Spinal cord (tissue), 10 donors: ENCODE measurements around the gene RTP5. TPM values are rescaled to one million over a fixed set of nuclear protein-coding genes. Genes with fewer than 3 reads are reported as not detected.

Source experiments
- DNase-seq, 6 donors: peaks; one replicate each; pipeline versions ENCODE4 v3.0.0 to v3.0.0-alpha.2; 2013 to 2015; ENCODE audit warnings: low spot score in 6 of 6, low read depth in 4 of 6
- H3K27ac ChIP-seq: one replicate; pipeline ENCODE4 v1.5.1; 2013; ENCODE audit warnings: low read depth, low read length, control low read depth
- H3K27me3 ChIP-seq: one replicate; pipeline ENCODE4 v1.6.1; 2013; ENCODE audit warnings: low read length; ENCODE audit not compliant: control insufficient read depth, insufficient read depth
- H3K36me3 ChIP-seq: one replicate; pipeline ENCODE4 v1.6.1; 2013; ENCODE audit warnings: low read length; ENCODE audit not compliant: control insufficient read depth, insufficient read depth
- H3K4me1 ChIP-seq: one replicate; pipeline ENCODE4 v1.6.1; 2013; ENCODE audit warnings: low read length; ENCODE audit not compliant: control insufficient read depth, insufficient read depth
- H3K4me3 ChIP-seq: one replicate; pipeline ENCODE4 v1.5.1; 2013; ENCODE audit warnings: low read depth, low read length, control low read depth
- H3K9me3 ChIP-seq: one replicate; pipeline ENCODE4 v1.6.1; 2013; ENCODE audit warnings: low read length; ENCODE audit not compliant: control insufficient read depth, insufficient read depth
- WGBS: methylation state at CpG from one replicate; pipeline ENCODE4 v1.1.5; 2013; ENCODE audit warnings: missing lambda C conversion rate; ENCODE audit not compliant: insufficient coverage; 5-methylcytosine and 5-hydroxymethylcytosine counted together
- polyA plus RNA-seq, 2 donors: library from polyadenylated mRNA; unstranded; fragments of 120-200 nt; gene quantifications; one replicate each; pipeline ENCODE4 v1.2.1, GENCODE V29; 2013; ENCODE audit not compliant: insufficient read length in 2 of 2
- total RNA-seq, 2 donors: library from RNA; depleted of rRNA in 1 of 2; stranded (reverse); fragments of 120-200 nt in 1 of 2; fragments of >200 nt in 1 of 2; gene quantifications; one replicate each; pipeline versions ENCODE4 v1.2.3 to v1.2.4, GENCODE V29; 2013 to 2014
- donor health status: healthy.

Gene RTP5
- total and polyA plus RNA-seq, 4 donors = 1.9 to 30.2 (median 16.6) TPM

DNA sequence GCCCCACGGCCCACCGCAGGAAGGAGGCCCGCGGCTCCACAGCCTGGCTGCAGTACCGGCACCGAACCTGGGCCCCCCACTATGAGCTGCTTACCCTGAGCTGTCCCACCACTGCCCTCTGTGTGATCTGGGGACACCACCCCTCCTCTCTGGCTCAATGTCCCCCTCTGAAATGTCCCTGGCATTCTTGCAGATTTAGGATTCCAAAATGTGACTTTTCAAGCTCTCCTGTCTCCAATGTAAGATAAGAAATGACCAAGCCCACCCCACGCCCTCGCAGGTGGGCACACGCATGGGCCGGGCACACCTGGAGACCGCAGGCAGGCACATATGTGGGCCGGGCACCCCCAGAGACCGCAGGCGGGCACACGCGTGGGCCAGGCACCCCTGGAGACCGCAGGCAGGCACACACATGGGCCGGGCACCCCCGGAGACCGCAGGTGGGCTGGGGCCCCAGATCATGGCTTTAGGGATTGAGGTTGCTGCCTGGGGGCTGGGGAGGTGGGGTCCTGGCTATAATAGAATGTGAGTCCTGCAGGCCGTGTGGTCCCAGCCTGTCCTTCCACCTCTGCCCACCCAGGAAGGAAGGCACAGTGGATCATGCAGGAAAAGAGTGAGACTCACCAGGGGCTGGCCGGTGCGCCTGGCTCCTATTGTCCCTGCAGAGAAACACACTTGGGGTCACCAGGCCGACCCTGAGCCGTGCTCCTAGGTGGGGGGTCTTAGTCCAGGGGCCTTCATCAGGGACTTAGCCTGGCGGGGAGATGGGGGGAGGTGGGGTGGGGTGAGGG lies 18.0 kb upstream of the RTP5 start:
- 80% methylated on average over 21 of the region's 26 CpGs for WGBS
- peaks cover 22% of the 10 kb centered on the region for H3K4me1 ChIP-seq
- DNase-seq = no peak

DNA sequence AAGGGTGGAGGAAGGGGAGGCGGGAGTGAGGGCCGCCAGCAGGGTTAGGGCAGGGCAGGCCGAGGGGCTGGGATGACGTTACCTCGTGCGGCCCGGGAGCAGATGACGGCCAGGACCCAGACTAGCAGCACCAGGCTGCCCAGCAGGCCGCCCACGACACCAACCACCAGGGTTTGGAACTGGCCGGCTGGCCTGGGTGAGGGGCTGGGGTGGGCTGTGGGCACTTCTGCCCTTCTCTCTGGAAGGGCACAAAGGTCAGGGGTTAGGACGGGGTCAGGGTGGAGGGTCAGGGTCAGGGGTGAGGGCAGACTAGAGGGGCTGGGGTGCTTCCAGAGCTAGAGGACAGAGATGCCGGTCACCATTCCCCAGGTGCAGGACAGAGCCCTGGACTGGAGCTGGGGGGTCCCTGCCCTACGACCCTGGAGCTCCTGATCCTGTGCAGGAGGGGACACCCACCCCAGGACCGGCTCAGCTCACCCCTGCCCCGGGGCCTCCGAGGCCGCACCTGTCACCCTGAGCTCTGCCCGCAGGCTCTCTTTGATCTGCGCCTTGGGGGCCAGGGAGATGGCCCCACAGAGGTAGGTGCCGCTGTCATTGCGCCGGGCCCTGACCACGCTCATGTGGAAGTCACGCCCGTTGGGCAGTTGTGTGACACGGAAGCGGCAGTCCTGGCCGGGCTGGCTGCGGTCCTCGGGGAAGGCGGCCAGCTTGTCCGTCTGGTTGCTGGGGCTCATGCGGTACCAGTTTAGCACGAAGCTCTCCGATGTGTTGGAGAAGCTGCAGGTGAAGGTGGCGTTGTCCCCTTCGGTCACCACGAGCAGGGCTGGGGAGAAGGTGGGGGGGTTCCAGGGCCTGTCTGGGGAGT lies 17.2 kb upstream of the RTP5 start:
- WGBS = 86% methylated on average over 39 of the region's 39 CpGs
- no peaks in the 10 kb centered on the region for H3K9me3 ChIP-seq

More for the DNA sequence above, 18.0 kb upstream of the RTP5 start:
- Histone ChIP-seq H3K27ac (no peak overlapping the region), H3K9me3 (no peaks in the 10 kb centered on the region), H3K36me3 (peaks cover 16% of the 10 kb centered on the region), H3K4me3 (no peak overlapping the region), H3K27me3 (no peaks in the 10 kb centered on the region)

DNA sequence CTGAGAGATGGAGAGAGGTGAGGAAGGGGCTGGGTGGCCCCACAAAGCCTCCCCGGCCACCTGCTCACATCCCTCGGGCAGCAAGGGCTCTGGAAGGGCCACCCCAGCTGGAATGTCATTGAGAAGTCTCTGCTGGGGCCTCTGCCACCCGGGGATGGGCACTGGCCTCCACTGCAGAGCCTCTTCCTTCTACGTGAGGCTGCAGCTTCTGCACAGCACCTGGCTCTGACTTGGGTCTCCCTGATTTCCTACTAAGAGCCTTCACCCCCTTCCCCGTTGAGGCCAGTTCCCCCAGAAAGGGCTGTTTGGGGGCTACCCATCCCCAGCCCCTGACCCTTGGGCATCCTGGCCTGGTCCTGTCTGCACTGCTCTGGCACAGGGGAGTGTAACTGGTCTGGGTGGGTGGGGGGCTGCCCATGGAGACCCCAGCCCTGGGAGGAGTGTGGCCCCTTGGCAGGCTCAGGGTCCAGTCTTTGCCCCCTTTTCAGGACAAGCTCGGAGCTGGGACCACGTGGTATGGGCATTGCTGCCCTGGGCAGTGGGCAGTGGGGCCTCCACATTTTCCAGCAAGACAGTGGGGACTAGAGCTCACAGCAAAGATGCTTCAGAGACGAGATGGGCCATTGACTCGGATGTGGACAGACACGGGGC lies 16.4 kb upstream of the RTP5 start:
- H3K9me3 ChIP-seq = no peaks in the 10 kb centered on the region
- H3K27ac ChIP-seq = no peak overlapping the region
- peaks cover 16% of the 10 kb centered on the region for H3K36me3 ChIP-seq
- H3K4me1 ChIP-seq = peaks cover 20% of the 10 kb centered on the region
- no peak overlapping the region for H3K4me3 ChIP-seq
- DNase-seq = no peak
- H3K27me3 ChIP-seq = no peaks in the 10 kb centered on the region
- WGBS = 91% methylated on average over 10 of the region's 10 CpGs

More for the DNA sequence above, 17.2 kb upstream of the RTP5 start:
- H3K4me1 ChIP-seq = peaks cover 20% of the 10 kb centered on the region
- no peak for DNase-seq
- H3K27me3 ChIP-seq = no peaks in the 10 kb centered on the region
- H3K36me3 ChIP-seq = peaks cover 16% of the 10 kb centered on the region
- H3K4me3 ChIP-seq = no peak overlapping the region
- H3K27ac ChIP-seq = no peak overlapping the region

DNA sequence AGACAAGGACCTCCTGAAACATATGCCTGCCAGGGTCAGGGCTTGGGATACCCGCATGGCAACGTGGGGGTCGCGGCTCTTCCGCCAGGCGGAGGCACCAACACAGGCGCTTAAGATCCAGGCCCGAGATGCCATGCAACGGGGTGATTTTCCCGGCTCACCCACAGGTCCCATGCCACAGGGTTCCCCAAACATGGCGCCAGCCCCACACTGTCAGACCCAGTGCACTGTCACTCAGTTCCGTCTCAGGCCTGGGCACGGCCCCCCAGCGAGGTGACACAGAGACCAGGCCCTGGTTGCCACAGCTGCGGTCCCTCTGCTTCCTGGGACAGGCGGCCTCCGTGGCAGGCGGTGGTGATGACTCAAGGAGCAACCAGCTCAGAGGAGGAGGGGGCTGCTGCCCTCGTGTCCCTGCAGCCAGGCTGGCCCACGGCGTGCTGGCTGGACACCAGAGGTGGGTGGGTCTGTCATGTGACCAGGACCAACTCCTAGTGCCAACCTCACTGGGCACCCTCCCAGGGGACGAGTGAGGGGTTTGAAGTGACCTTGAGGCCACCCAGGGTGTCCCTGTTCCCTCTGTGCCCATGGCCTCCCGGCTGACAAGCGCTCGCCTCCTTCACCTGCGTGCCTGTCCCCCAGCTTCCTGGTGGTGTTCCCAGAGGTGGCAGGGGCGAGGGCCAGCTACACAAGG lies 15.7 kb upstream of the RTP5 start:
- Histone ChIP-seq H3K4me3 (no peak overlapping the region), H3K36me3 (peaks cover 16% of the 10 kb centered on the region), H3K9me3 (no peaks in the 10 kb centered on the region), H3K27me3 (no peaks in the 10 kb centered on the region), H3K27ac (no peak overlapping the region), H3K4me1 (peaks cover 27% of the 10 kb centered on the region)
- no peak for DNase-seq
- WGBS = 90% methylated on average over 23 of the region's 27 CpGs

DNA sequence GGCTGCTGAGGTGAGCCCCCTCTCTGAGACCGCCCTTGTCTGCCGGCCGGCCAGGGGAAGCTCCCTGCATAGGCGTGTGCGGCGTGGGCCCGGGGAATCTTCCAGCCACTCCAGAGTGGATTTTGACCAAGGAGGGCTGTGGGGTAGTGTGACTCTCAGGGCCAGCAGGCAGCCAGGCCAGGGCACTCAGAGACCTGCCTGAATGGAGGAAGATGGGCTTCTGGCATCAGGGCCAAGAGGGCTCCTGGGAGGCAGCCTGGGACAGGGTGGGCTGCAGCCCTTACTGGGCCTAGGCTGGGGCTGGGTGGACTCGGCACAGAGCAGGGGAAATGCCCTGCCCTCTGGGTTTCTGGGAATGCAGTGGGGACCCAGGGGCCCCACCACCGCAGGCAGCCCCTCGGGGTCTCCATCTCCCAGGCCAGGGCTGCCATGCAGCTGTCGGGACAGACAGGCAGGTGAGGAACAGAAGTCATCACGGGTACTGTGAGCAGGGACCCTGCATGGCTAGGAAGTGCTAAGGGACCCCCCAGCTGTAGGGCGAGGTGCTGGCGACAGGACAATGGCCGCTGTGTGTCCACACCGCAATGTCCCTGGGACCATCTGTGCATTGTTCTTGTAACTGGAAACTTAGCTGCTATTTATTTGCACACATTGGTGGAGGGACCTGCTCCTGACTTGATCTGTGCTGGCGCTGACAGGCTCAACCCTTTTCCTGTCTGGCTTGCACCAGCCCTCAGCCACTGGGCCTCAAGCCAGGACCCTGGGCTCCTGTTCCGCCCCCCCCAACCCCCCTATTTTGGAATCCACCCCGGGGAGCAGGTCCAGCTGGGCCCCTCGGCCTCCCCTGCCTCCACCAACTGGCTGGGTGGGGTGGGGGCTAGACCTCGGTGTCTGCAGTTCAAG lies 14.9 kb upstream of the RTP5 start:
- no peaks in the 10 kb centered on the region for H3K9me3 ChIP-seq
- no peak overlapping the region for H3K27ac ChIP-seq
- peaks cover 35% of the 10 kb centered on the region for H3K4me1 ChIP-seq
- 76% methylated on average over 17 of the region's 21 CpGs for WGBS
- no peak for DNase-seq
- no peaks in the 10 kb centered on the region for H3K27me3 ChIP-seq
- H3K4me3 ChIP-seq = no peak overlapping the region
- peaks cover 16% of the 10 kb centered on the region for H3K36me3 ChIP-seq

DNA sequence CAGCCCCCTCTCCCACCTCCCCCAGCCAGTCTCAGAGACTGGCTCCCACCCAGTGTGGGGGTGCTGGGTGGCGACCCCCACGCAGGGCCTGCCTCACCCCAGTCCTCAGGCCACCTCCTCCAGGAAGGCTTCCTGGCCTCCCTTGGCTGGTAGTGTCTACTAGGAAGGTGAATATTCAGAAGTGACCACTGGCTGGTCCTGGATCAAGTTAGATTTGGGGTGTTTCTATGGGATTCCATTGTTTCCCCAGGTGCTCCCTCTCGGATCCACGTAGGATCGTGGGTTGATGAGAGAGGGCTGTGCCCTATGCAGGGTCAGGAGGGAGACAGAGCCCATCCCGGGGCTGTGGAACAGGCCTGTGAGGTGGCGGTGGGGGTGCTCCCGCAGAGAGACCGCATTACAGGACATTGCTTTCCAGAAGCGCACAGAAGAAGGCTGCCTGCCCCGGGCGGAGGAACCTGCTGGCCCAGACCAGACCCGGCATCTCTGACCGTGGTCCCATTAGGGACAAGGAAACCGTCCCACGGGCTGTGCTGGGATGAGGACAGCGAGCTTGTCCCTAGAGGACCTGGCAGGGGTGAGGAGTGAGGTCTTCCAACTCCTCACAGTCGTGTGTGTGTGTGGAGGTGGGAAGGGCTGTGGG lies 14.2 kb upstream of the RTP5 start:
- Histone ChIP-seq H3K9me3 (no peaks in the 10 kb centered on the region), H3K27ac (no peak overlapping the region), H3K27me3 (no peaks in the 10 kb centered on the region), H3K36me3 (peaks cover 15% of the 10 kb centered on the region), H3K4me1 (peaks cover 42% of the 10 kb centered on the region), H3K4me3 (no peak overlapping the region)
- DNase-seq = no peak
- 87% methylated on average over 13 of the region's 18 CpGs for WGBS

DNA sequence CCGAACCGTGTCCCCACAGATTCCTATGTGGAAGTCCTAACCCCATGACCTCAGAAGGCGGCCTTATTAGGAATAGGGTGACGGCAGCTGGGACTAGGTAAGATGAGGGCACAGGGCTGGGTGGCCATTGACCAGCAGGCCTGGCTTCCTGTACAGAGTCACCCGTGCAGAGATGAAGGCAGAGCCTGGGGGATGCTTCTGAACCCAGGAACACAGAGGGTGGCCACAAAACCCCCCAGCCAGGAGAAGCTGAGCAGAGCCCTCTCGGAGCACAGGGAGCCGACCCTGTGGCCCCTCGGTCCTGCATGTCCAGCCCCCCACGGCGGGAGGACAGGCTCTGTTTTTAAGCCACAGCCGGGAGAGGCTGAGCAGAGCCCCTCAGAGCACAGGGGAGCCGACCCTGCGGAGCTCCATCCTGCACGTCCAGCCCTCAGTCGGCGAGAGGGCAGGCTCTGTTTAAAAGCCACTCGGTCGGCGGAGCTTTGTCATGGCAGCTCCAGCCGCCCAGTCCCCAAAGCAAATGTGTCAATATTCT lies 13.6 kb upstream of the RTP5 start:
- DNase-seq = no peak

DNA sequence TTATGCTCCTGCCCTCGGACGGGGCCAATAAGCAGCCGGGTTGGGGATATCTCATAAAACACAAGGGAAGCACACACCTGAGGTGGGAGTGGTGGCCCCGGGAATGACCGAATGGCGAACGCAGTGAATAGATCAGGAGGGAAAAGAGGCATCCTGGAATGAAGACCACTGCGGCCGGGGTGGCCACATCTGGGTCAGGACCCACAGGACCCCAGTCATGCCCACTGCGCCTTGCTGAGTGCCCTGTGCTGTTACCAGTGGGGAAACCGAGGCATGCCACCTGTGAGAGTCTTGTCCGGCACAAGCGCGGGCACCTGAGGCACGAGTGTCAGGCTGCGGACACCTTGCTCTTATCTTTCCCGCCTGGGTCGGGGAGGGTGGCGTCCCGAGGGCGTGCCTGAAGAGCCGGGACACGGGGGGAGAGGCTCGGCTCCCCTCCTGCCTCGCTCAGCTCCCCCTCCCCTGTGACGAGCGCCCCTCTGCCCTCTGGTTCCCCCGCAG lies 12.4 kb upstream of the RTP5 start:
- Histone ChIP-seq H3K9me3 (no peaks in the 10 kb centered on the region), H3K27ac (no peak overlapping the region), H3K4me3 (no peak overlapping the region), H3K27me3 (no peaks in the 10 kb centered on the region), H3K4me1 (peaks cover 49% of the 10 kb centered on the region), H3K36me3 (peaks cover 10% of the 10 kb centered on the region)
- no peak for DNase-seq
- WGBS = 92% methylated on average over 27 of the region's 28 CpGs

More for the DNA sequence above, 13.6 kb upstream of the RTP5 start:
- no peaks in the 10 kb centered on the region for H3K9me3 ChIP-seq
- H3K4me1 ChIP-seq = peaks cover 48% of the 10 kb centered on the region
- H3K4me3 ChIP-seq = no peak overlapping the region
- H3K27ac ChIP-seq = no peak overlapping the region
- WGBS = 69% methylated on average over 13 of the region's 20 CpGs
- H3K36me3 ChIP-seq = peaks cover 10% of the 10 kb centered on the region
- no peaks in the 10 kb centered on the region for H3K27me3 ChIP-seq
